K562 (cell line): ENCODE results near the gene C1orf21. TPM values are rescaled to one million over a fixed set of nuclear protein-coding genes. Genes with fewer than 3 reads are reported as not detected.

Experiments used
- CHD4 ChIP-seq: fragments of 200-600 bp; sonication (generic); IDR thresholded peaks from 3 replicates; pipeline ENCODE4 v1.6.1; 2012; ENCODE audit warnings: low read depth, mild to moderate bottlenecking, mixed read lengths, low read length, inconsistent platforms; ENCODE audit not compliant: insufficient read depth, insufficient replicate concordance, poor library complexity, severe bottlenecking
- HDAC6 ChIP-seq: IDR thresholded peaks from 2 replicates; pipeline ENCODE4 v1.6.1; 2012; ENCODE audit warnings: low read depth, mild to moderate bottlenecking, control low read depth, inconsistent platforms, low read length, moderate library complexity
- MIER1 ChIP-seq: fragments of 450-650 bp; IDR thresholded peaks from 2 replicates; pipeline ENCODE4 v1.6.1; 2016; ENCODE audit warnings: antibody characterized with exemption, mild to moderate bottlenecking, low read depth
- PCBP1 ChIP-seq: fragments of 200-400 bp; formaldehyde crosslinking; IDR thresholded peaks from 2 replicates; pipeline ENCODE4 v1.6.1; 2018; ENCODE audit warnings: mild to moderate bottlenecking, low read depth, low read length; ENCODE audit not compliant: poor library complexity, severe bottlenecking
- SMAD2 ChIP-seq: fragments of 150-350 bp; IDR thresholded peaks from 2 replicates; pipeline ENCODE4 v1.6.1; 2014; ENCODE audit warnings: low read depth, mild to moderate bottlenecking, low read length
- U2AF2 ChIP-seq: fragments of 200-400 bp; formaldehyde crosslinking; optimal IDR thresholded peaks from 2 replicates; pipeline ENCODE3; 2017; ENCODE audit warnings: low read depth, mild to moderate bottlenecking, low read length
- polyA plus RNA-seq, 8 experiments: library from polyadenylated mRNA; depleted of rRNA in 4 of 8; stranded (reverse) in 5 of 8; unstranded in 3 of 8; fragments of >200 nt; fragmentation: Nextera tagmentation in 2 of 8; fragmentation: Illumina TruSeq in 1 of 8; extraction: Ambion mirVana in 2 of 8; extraction: Trizol in 1 of 8; gene quantifications; 2 replicates each; pipeline versions ENCODE4 v1.2.1 to v1.2.3, GENCODE V29; 2011 to 2014; ENCODE audit warnings: inconsistent platforms in 1 of 8, missing spikeins in 1 of 8
- total RNA-seq, 7 experiments: library from RNA; depleted of rRNA in 6 of 7; stranded (reverse); fragments of >200 nt in 6 of 7; fragmentation: Illumina TruSeq in 2 of 7; extraction: Trizol in 2 of 7; gene quantifications; 2 replicates each; pipeline versions ENCODE4 v1.2.1 to v1.2.3, GENCODE V29; 2011 to 2021; ENCODE audit warnings: low replicate concordance in 1 of 7
- TF ChIP-seq, protein P1 (sequence below): sonication (generic); formaldehyde crosslinking; IDR thresholded peaks from 2 replicates; pipeline ENCODE4 v1.8.0; 2022; ENCODE audit warnings: mild to moderate bottlenecking, missing genetic modification reagents
- TF ChIP-seq, protein P2 (sequence below): fragments of 200-400 bp; formaldehyde crosslinking; IDR thresholded peaks from 2 replicates; pipeline ENCODE4 v1.6.1; 2017; ENCODE audit warnings: mild to moderate bottlenecking, low read depth, low read length, moderate library complexity
- TF ChIP-seq, protein P3 (sequence below), 3 experiments: fragments of 200-800 bp in 1 of 3; sonication (Bioruptor generic) in 1 of 3; sonication (generic) in 1 of 3; formaldehyde crosslinking in 1 of 3; IDR thresholded peaks; 2 replicates each; pipeline versions ENCODE4 v1.6.1 to v1.8.0; 2016 to 2022; ENCODE audit warnings: mild to moderate bottlenecking in 2 of 3, missing compliant biosample characterization in 2 of 3, missing genetic modification characterization in 2 of 3, missing genetic modification reagents in 1 of 3

C1orf21 gene
- total and polyA plus RNA-seq, 9 of the 15 experiments (the other 6 are each of a cell fraction or from before 2014, with no cell fraction given), result under 0.01 to 0.31 (median 0.07) TPM

DNA sequence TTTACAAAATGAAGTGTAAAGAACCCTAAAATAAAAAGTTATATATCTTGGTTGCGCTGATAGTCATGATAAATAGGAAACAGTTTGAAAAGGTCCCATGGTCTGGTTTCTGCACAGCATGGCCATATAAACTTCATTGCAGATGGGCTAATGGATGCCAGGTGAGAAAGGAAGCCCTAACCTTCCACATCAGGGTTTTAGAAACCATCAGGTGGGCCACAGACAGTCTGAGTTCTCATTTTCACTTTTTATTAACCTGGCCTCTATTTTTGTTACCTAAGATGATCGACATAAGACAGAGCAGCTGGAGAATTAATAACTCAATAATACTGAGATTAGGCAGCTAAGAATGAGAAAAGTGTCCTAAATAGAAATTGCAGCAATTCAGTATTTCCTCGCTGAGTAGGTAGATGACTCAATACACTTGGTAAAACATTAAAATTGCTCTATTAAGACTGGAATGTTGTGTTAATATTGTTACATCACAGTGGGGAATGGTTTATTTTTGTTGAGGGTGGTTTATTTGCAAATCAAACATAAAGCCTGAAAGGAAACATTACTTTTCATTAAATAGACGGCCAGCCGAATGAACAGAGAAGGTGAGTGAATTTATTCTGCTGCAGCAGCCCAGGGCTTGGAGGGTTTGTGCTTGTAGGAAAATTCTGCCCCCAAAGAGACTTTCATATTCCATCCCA lies 21.1 kb downstream of the C1orf21 start (continued):
- TF ChIP-seq, protein P1, sequence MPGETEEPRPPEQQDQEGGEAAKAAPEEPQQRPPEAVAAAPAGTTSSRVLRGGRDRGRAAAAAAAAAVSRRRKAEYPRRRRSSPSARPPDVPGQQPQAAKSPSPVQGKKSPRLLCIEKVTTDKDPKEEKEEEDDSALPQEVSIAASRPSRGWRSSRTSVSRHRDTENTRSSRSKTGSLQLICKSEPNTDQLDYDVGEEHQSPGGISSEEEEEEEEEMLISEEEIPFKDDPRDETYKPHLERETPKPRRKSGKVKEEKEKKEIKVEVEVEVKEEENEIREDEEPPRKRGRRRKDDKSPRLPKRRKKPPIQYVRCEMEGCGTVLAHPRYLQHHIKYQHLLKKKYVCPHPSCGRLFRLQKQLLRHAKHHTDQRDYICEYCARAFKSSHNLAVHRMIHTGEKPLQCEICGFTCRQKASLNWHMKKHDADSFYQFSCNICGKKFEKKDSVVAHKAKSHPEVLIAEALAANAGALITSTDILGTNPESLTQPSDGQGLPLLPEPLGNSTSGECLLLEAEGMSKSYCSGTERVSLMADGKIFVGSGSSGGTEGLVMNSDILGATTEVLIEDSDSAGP (CRISPR knock-in tag), result no peak
- TF ChIP-seq HDAC6 (no peak), CHD4 (no peak), SMAD2 (no peak), PCBP1 (no peak), MIER1 (no peak), U2AF2 (no peak)
- TF ChIP-seq, protein P2, sequence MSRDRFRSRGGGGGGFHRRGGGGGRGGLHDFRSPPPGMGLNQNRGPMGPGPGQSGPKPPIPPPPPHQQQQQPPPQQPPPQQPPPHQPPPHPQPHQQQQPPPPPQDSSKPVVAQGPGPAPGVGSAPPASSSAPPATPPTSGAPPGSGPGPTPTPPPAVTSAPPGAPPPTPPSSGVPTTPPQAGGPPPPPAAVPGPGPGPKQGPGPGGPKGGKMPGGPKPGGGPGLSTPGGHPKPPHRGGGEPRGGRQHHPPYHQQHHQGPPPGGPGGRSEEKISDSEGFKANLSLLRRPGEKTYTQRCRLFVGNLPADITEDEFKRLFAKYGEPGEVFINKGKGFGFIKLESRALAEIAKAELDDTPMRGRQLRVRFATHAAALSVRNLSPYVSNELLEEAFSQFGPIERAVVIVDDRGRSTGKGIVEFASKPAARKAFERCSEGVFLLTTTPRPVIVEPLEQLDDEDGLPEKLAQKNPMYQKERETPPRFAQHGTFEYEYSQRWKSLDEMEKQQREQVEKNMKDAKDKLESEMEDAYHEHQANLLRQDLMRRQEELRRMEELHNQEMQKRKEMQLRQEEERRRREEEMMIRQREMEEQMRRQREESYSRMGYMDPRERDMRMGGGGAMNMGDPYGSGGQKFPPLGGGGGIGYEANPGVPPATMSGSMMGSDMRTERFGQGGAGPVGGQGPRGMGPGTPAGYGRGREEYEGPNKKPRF, result no peak
- TF ChIP-seq, protein P3, sequence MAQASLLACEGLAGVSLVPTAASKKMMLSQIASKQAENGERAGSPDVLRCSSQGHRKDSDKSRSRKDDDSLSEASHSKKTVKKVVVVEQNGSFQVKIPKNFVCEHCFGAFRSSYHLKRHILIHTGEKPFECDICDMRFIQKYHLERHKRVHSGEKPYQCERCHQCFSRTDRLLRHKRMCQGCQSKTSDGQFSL (CRISPR knock-in tag; IDR thresholded peaks at IDR 0.05), result no peak
- TF ChIP-seq, protein P3 (tag; IDR thresholded peaks at IDR 0.05), result no peak
- TF ChIP-seq, all 486 proteins: peak for 0
